CD14-positive monocyte (primary cell): ENCODE measurements around the gene RFX1. TPM values are rescaled to one million over a fixed set of nuclear protein-coding genes. Genes with fewer than 3 reads are reported as not detected.

ENCODE experiments used
- DNase-seq, 3 donors: peaks; one replicate each; pipeline ENCODE4 v3.0.0-alpha.2; 2011 to 2022
- H2AFZ ChIP-seq: 2 replicates; pipeline ENCODE4 v1.6.0; 2012; ENCODE audit warnings: mild to moderate bottlenecking, low read depth, low read length, inconsistent platforms; ENCODE audit not compliant: insufficient read depth, poor library complexity, severe bottlenecking
- H3K27ac ChIP-seq, 2 donors: 1 replicate in 1 of 2; 2 replicates in 1 of 2; pipeline ENCODE4 v1.5.1; 2012 to 2013; ENCODE audit warnings: low read length in 2 of 2, control low read depth in 1 of 2, inconsistent platforms in 1 of 2, low read depth in 1 of 2, mild to moderate bottlenecking in 1 of 2
- H3K27me3 ChIP-seq, 2 donors: one replicate each; pipeline versions ENCODE4 v1.6.0 to v1.6.1; 2011 to 2013; ENCODE audit warnings: low read length in 2 of 2; ENCODE audit not compliant: control insufficient read depth in 2 of 2, insufficient read depth in 2 of 2
- H3K36me3 ChIP-seq, 2 donors: replicated peaks in 1 of 2; 1 replicate in 1 of 2; 2 replicates in 1 of 2; pipeline versions ENCODE4 v1.5.1 to v1.6.1; 2012 to 2013; ENCODE audit warnings: low read length in 2 of 2, control low read depth in 1 of 2, inconsistent platforms in 1 of 2, mild to moderate bottlenecking in 1 of 2; ENCODE audit not compliant: insufficient read depth in 2 of 2, control insufficient read depth in 1 of 2
- H3K4me1 ChIP-seq, 2 donors: 1 replicate in 1 of 2; 2 replicates in 1 of 2; pipeline versions ENCODE4 v1.5.1 to v1.6.1; 2012 to 2013; ENCODE audit warnings: low read length in 2 of 2, control low read depth in 1 of 2, inconsistent platforms in 1 of 2, mild to moderate bottlenecking in 1 of 2, moderate library complexity in 1 of 2; ENCODE audit not compliant: insufficient read depth in 2 of 2, control insufficient read depth in 1 of 2
- H3K4me2 ChIP-seq: replicated peaks from 2 replicates; pipeline ENCODE3; 2012; ENCODE audit warnings: low read length, moderate library complexity, mild to moderate bottlenecking; ENCODE audit not compliant: poor library complexity, severe bottlenecking; ENCODE audit errors: extremely low read depth
- H3K4me3 ChIP-seq, 3 experiments: fragments of 200-600 bp in 1 of 3; sonication (generic) in 1 of 3; replicated peaks in 1 of 3; 1 replicate in 2 of 3; 2 replicates in 1 of 3; pipeline ENCODE4 v1.5.1; 2011 to 2013; ENCODE audit warnings: low read length in 3 of 3, mild to moderate bottlenecking in 3 of 3, control low read depth in 2 of 3, low read depth in 2 of 3, inconsistent platforms in 1 of 3, moderate library complexity in 1 of 3
- H3K79me2 ChIP-seq: 2 replicates; pipeline ENCODE4 v1.6.0; 2012; ENCODE audit warnings: mild to moderate bottlenecking, control low read depth, inconsistent platforms, low read length, moderate library complexity; ENCODE audit not compliant: insufficient read depth
- H3K9ac ChIP-seq: 2 replicates; pipeline ENCODE4 v1.6.0; 2017; ENCODE audit warnings: low read length, mild to moderate bottlenecking; ENCODE audit not compliant: insufficient read depth, poor library complexity, severe bottlenecking
- H3K9me3 ChIP-seq, 2 donors: replicated peaks in 1 of 2; 1 replicate in 1 of 2; 2 replicates in 1 of 2; pipeline versions ENCODE4 v1.5.1 to v1.6.1; 2012 to 2013; ENCODE audit warnings: low read length in 2 of 2, control low read depth in 1 of 2; ENCODE audit not compliant: control insufficient read depth in 1 of 2, insufficient read depth in 1 of 2
- H4K20me1 ChIP-seq: 2 replicates; pipeline ENCODE4 v1.6.0; 2012; ENCODE audit warnings: mild to moderate bottlenecking, low read length, control low read depth, moderate library complexity; ENCODE audit not compliant: insufficient read depth
- H3K27ac Mint-ChIP-seq, 7 donors: one replicate each; pipeline ENCODE4 v1.8.0; 2020; ENCODE audit warnings: mild to moderate bottlenecking in 7 of 7, mixed read lengths in 7 of 7, moderate library complexity in 6 of 7, inconsistent platforms in 2 of 7
- H3K27me3 Mint-ChIP-seq, 3 donors: one replicate each; pipeline ENCODE4 v1.8.0; 2021 to 2022; ENCODE audit warnings: low read depth in 3 of 3, mild to moderate bottlenecking in 3 of 3, mixed read lengths in 3 of 3, moderate library complexity in 3 of 3, inconsistent platforms in 1 of 3
- H3K36me3 Mint-ChIP-seq, 2 donors: one replicate each; pipeline ENCODE4 v1.8.0; 2020; ENCODE audit warnings: mixed read lengths in 2 of 2, inconsistent platforms in 1 of 2, mild to moderate bottlenecking in 1 of 2
- H3K4me1 Mint-ChIP-seq: one replicate; pipeline ENCODE4 v1.8.0; 2020; ENCODE audit warnings: mild to moderate bottlenecking, mixed read lengths
- H3K4me3 Mint-ChIP-seq, 2 donors: one replicate each; pipeline ENCODE4 v1.8.0; 2020; ENCODE audit warnings: mild to moderate bottlenecking in 2 of 2, mixed read lengths in 2 of 2, moderate library complexity in 1 of 2
- H3K9me3 Mint-ChIP-seq, 7 donors: one replicate each; pipeline ENCODE4 v1.8.0; 2020 to 2022; ENCODE audit warnings: mixed read lengths in 7 of 7, mild to moderate bottlenecking in 6 of 7, moderate library complexity in 6 of 7, inconsistent platforms in 2 of 7
- WGBS: methylation state at CpG from one replicate; pipeline ENCODE4 v1.1.5; 2013; ENCODE audit warnings: missing lambda C conversion rate; ENCODE audit not compliant: insufficient coverage; 5-methylcytosine and 5-hydroxymethylcytosine counted together
- intact Hi-C, 2 donors: fragments of 100-400 bp; cut with micrococcal nuclease; formaldehyde crosslinking; loops; one replicate each; pipeline versions ENCODE4 v1.15.0 to v1.15.1; 2023
- polyA plus RNA-seq, 3 donors: library from polyadenylated mRNA; depleted of rRNA in 1 of 3; unstranded in 2 of 3; stranded (reverse) in 1 of 3; fragments of 300-500 nt in 2 of 3; fragments of >200 nt in 1 of 3; fragmentation: Illumina TruSeq in 2 of 3; gene quantifications; 1 replicate in 2 of 3; 2 replicates in 1 of 3; pipeline ENCODE4 v1.2.3, GENCODE V29; 2012 to 2021
- TF ChIP-seq, protein P1 (sequence below): fragments of 200-600 bp; IDR thresholded peaks from one replicate; pipeline ENCODE4 v1.8.0; 2022; ENCODE audit warnings: antibody characterized with exemption, mild to moderate bottlenecking

The RFX1 gene
- polyA plus RNA-seq, 3 donors: 0.89 to 12.8 (median 0.95) TPM

DNA sequence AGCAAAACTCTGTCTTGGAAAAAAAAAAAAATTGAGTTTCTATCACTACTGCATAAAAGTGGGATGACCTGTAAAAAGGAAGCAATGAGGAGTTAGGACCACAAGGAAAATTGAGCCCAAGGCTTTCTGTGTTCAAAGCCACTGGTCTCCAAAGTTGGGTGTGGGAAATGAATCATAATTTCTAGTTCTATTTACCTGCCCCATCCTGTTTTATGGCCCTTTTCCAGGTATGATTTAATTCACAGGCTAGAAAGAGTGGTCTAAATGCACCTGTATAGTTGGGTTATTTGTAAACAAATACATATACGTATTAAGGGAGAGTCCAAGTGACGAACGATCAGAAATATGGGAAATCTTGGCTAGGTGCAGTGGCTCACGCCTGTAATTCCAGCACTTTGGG is 59.7 kb downstream of the RFX1 start:
- Mint-ChIP-seq H3K36me3 (no peaks in the 10 kb centered on the region), H3K27me3 (peaks cover 6 to 10% (median 8%) of the 10 kb centered on the region in 3 donors), H3K27ac (no peak overlapping the region), H3K9me3 (peaks cover 0 to 8% (median 3%) of the 10 kb centered on the region in 7 donors), H3K4me1 (no peaks in the 10 kb centered on the region), H3K4me3 (no peak overlapping the region)
- Histone ChIP-seq H3K27ac (no peak overlapping the region), H3K4me2 (no peak overlapping the region), H3K27me3 (no peaks in the 10 kb centered on the region), H4K20me1 (no peaks in the 10 kb centered on the region), H3K4me1 (peaks cover 0 to under 1% of the 10 kb centered on the region in 2 donors), H3K4me3 (no peak overlapping the region), H2AFZ (no peak overlapping the region), H3K9me3 (peaks cover 4 to 7% of the 10 kb centered on the region in 2 donors), H3K36me3 (no peaks in the 10 kb centered on the region), H3K79me2 (no peaks in the 10 kb centered on the region), H3K9ac (no peak overlapping the region)
- intact Hi-C loops: no loop called here
- DNase-seq: no peak
- TF ChIP-seq, protein P1, sequence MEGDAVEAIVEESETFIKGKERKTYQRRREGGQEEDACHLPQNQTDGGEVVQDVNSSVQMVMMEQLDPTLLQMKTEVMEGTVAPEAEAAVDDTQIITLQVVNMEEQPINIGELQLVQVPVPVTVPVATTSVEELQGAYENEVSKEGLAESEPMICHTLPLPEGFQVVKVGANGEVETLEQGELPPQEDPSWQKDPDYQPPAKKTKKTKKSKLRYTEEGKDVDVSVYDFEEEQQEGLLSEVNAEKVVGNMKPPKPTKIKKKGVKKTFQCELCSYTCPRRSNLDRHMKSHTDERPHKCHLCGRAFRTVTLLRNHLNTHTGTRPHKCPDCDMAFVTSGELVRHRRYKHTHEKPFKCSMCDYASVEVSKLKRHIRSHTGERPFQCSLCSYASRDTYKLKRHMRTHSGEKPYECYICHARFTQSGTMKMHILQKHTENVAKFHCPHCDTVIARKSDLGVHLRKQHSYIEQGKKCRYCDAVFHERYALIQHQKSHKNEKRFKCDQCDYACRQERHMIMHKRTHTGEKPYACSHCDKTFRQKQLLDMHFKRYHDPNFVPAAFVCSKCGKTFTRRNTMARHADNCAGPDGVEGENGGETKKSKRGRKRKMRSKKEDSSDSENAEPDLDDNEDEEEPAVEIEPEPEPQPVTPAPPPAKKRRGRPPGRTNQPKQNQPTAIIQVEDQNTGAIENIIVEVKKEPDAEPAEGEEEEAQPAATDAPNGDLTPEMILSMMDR: no peak
- no CpG with 5 or more reads among the region's 4 CpGs for WGBS

DNA sequence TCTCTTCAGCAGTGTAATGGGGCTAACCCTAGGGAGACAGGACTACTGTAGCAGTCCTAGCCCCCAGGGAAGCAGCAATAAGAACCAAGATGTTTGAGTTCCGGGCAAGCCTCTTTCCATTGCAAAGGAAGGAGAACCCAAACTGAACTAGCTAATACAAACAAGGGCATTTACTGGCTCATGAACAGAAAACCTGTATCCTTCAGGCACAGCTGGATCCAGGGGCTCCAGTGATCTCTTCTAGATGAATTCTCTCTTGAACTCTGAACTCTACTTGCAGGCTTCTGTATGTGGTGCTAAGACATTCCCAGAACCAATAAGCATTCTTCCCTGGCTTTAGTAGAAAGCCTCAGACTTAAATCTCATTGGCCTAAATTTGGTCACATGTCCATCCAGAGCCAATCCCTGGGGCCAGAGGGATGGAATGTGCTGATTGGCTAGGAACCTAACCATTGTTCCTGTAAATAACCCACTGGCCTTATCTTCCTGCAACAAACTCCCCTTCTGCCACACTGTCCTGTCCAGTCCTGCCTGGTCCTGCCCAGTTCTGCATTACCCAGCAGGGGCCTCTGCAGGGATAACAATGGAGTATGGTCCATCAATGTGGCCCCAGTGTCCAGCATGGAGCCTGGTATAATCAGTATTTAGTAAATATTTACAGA is 64.0 kb downstream of the RFX1 start:
- H3K79me2 ChIP-seq: no peaks in the 10 kb centered on the region
- H3K4me1 Mint-ChIP-seq: no peaks in the 10 kb centered on the region
- H3K4me3 Mint-ChIP-seq: no peak overlapping the region
- H3K9ac ChIP-seq: no peak overlapping the region
- DNase-seq: no peak
- no peak overlapping the region for H3K4me3 ChIP-seq
- H3K27ac Mint-ChIP-seq: no peak overlapping the region
- peaks cover 20 to 30% (median 24%) of the 10 kb centered on the region in 3 donors for H3K27me3 Mint-ChIP-seq
- TF ChIP-seq, protein P1: no peak
- no peak overlapping the region for H3K4me2 ChIP-seq
- WGBS: 100% methylated on average over 1 of the region's 1 CpG
- H3K27me3 ChIP-seq: peaks cover 0 to 20% of the 10 kb centered on the region in 2 donors
- intact Hi-C loops: no loop called here
- H3K36me3 Mint-ChIP-seq: no peaks in the 10 kb centered on the region
- H2AFZ ChIP-seq: no peak overlapping the region
- peaks cover 4 to 7% of the 10 kb centered on the region in 2 donors for H3K9me3 ChIP-seq
- H3K4me1 ChIP-seq: no peaks in the 10 kb centered on the region
- no peaks in the 10 kb centered on the region for H4K20me1 ChIP-seq
- no peaks in the 10 kb centered on the region for H3K36me3 ChIP-seq
- no peak overlapping the region for H3K27ac ChIP-seq
- H3K9me3 Mint-ChIP-seq: peaks cover 0 to 7% (median 3%) of the 10 kb centered on the region in 7 donors
